Brain microvascular endothelial cell (primary cell): ENCODE measurements around the gene CLRN3.

ENCODE experiments used
- DNase-seq: peaks from one replicate; pipeline ENCODE4 v3.0.0-alpha.2; 2020
- H3K27ac ChIP-seq: fragments of 250-450 bp; sonication (Bioruptor Pico); 2 replicates; pipeline ENCODE4 v1.5.1; 2020; ENCODE audit warnings: mild to moderate bottlenecking, moderate library complexity
- H3K27me3 ChIP-seq: fragments of 250-450 bp; sonication (Bioruptor Pico); replicated peaks from 2 replicates; pipeline ENCODE4 v1.5.1; 2020; ENCODE audit warnings: mild to moderate bottlenecking
- H3K36me3 ChIP-seq: fragments of 250-450 bp; sonication (Bioruptor Pico); replicated peaks from 2 replicates; pipeline ENCODE4 v1.5.1; 2020; ENCODE audit warnings: mild to moderate bottlenecking
- H3K4me3 ChIP-seq: 2 replicates; pipeline ENCODE4 v1.5.1; 2011; ENCODE audit warnings: low read depth, mild to moderate bottlenecking, control low read depth, low read length, moderate library complexity
- in situ Hi-C: cut with HindIII; loops from 2 replicates; pipeline ENCODE4 v1.10.0; 2017; ENCODE audit warnings: low sequenced_read_pairs, low pct_ligation_motif_present
- TF ChIP-seq, protein P1 (sequence below): IDR thresholded peaks from 2 replicates; pipeline ENCODE4 v1.5.1; 2011; ENCODE audit warnings: low read depth, mild to moderate bottlenecking, moderate library complexity, low read length, control low read depth, inconsistent platforms; ENCODE audit errors: missing control alignments

Gene CLRN3

DNA sequence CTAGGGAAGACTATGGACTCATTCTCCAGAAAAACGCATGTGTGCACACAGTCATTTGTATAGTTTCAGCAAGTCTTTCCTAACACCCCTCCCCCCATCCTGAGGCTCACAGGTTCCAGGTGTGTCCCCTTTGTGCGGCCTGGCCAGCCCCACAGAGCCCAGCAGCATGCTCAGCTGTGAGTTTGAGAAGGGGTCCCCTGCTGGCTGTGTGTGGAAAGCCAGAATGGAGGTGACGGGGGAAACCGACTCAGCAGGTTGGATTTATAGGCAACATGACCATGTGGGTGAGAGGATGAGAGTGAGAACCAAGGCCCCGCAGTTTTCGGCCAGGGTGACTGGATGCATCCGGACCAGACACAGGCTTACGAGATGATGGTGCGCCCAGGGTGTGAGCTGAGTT, 24.1 kb upstream of the CLRN3 start:
- no peak overlapping the region for H3K27ac ChIP-seq
- no peak for DNase-seq
- H3K36me3 ChIP-seq = no peaks in the 10 kb centered on the region
- in situ Hi-C loops = no loop called here
- H3K27me3 ChIP-seq = no peaks in the 10 kb centered on the region
- TF ChIP-seq, protein P1, sequence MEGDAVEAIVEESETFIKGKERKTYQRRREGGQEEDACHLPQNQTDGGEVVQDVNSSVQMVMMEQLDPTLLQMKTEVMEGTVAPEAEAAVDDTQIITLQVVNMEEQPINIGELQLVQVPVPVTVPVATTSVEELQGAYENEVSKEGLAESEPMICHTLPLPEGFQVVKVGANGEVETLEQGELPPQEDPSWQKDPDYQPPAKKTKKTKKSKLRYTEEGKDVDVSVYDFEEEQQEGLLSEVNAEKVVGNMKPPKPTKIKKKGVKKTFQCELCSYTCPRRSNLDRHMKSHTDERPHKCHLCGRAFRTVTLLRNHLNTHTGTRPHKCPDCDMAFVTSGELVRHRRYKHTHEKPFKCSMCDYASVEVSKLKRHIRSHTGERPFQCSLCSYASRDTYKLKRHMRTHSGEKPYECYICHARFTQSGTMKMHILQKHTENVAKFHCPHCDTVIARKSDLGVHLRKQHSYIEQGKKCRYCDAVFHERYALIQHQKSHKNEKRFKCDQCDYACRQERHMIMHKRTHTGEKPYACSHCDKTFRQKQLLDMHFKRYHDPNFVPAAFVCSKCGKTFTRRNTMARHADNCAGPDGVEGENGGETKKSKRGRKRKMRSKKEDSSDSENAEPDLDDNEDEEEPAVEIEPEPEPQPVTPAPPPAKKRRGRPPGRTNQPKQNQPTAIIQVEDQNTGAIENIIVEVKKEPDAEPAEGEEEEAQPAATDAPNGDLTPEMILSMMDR = peak; percentile 27
- H3K4me3 ChIP-seq = no peak overlapping the region

DNA sequence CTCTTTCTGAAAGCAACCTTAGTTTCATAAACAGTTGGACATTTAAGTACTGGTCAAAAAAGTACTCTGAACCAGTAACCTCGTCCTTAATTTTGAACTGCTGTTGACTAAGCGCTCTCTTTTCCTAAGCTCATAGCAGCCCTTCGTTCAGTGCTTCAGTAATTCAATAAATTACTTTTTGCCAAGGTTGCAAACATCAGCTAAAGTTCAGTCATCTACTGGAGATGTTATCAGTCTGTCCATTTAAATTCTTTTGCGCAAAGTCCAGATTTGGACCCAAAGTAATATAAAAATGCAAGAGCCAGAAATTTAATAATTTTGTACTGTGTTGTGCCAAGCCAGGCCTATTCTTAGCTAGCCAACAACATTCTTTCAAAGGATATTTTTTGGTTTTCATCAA, 22.6 kb upstream of the CLRN3 start:
- Histone ChIP-seq H3K27ac (no peak overlapping the region), H3K36me3 (no peaks in the 10 kb centered on the region), H3K27me3 (no peaks in the 10 kb centered on the region), H3K4me3 (no peak overlapping the region)
- TF ChIP-seq, protein P1 = no peak
- in situ Hi-C loops = no loop called here
- DNase-seq = no peak

DNA sequence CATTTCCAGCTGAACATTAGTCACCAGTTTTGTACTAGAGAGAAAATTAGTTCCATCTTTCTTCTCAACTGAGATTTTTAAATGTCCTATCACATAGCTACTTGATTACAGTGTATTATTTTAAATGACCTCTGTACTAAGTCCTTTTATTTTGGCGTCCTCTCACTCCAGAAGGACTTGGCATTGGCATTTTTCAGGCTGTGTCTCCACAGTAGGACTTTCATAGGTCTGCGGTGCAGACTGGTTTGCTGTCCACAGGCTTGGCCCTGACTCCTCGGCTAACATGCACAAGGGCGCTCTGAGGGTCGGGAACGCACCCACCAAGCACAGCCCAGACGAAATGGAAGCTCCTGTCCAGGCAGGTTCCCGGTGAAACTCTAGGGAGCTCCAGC, 20.6 kb upstream of the CLRN3 start:
- in situ Hi-C loops = no loop called here
- TF ChIP-seq, protein P1 = no peak
- H3K27me3 ChIP-seq = no peaks in the 10 kb centered on the region
- DNase-seq = no peak
- no peak overlapping the region for H3K27ac ChIP-seq
- H3K4me3 ChIP-seq = no peak overlapping the region
- no peaks in the 10 kb centered on the region for H3K36me3 ChIP-seq

DNA sequence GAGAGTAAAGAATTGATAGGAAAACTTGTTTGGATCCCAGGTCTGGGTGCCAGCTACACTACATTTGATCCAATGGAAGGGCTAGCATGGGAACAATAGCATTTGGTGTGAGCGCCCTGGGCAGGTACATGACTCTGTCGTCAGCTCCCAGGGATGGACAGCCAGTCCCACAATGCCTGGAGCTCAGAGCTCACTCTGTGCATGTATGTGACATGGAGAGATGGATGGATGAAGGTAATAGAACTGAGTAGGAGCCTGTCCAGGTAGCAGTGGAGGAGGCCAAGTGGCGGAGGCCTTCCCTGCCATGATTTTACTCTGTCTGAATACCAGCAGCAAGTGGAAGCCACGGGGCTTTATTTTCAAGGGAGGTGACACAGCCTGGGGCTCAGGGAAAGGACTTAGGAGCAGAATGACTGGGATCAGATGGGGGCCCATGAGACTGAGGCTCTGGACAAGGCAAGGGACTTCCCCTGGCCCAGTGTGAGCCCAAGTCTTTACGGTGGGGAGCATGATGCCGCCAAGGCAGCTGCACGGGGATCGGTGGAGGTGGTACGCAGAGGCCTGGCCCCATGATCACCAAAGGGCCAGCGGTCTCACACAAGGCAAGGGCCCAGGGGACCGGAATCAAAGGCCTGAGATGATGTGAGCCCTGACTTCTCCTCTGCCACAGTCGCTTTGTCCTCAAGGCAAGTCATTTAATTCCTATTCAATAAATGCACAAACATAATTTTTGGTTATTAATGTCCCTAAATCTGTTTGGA, 20.0 kb upstream of the CLRN3 start:
- DNase-seq = no peak
- in situ Hi-C loops = no loop called here

DNA sequence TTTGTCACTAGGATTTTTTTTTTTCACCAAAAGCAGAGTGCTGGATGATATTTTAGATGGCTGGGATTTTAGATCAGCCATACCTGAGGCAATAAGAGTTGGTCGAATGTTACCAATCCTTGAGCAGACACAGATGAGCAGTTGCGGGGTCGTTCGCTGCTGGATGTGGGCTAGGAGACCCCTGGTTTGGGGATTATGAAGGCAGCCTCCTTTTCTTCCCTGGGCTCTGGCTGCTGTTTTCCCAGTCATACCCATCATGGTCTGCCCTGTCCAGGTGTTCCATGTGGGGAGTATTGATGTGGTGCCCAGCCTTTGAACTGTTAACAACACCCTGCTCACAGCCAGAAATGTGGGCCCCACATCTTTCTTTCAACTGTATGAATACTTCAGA, 19.1 kb upstream of the CLRN3 start:
- H3K27ac ChIP-seq = no peak overlapping the region
- H3K36me3 ChIP-seq = no peaks in the 10 kb centered on the region
- in situ Hi-C loops = no loop called here
- DNase-seq = no peak
- H3K27me3 ChIP-seq = no peaks in the 10 kb centered on the region
- TF ChIP-seq, protein P1 = no peak
- no peak overlapping the region for H3K4me3 ChIP-seq

More for the DNA sequence above, 20.0 kb upstream of the CLRN3 start:
- TF ChIP-seq, protein P1 = no peak
- no peaks in the 10 kb centered on the region for H3K36me3 ChIP-seq
- H3K27ac ChIP-seq = no peak overlapping the region
- no peaks in the 10 kb centered on the region for H3K27me3 ChIP-seq
- no peak overlapping the region for H3K4me3 ChIP-seq
